GM20000 (cell line): ENCODE data around the gene CFB.

ENCODE experiments used
- DNase-seq: peaks from one replicate; pipeline ENCODE4 v3.0.0; 2012; ENCODE audit warnings: low spot score
- CTCF ChIP-seq: IDR thresholded peaks from 2 replicates; pipeline ENCODE4 v1.5.1; 2012; ENCODE audit warnings: mild to moderate bottlenecking, control low read depth; ENCODE audit errors: extremely low read depth, missing control alignments

CFB gene

GRCh38 chr6:31966506-31966905, 20.6 kb downstream of the CFB start:
- no peak for DNase-seq
- TF ChIP-seq CTCF, result no peak

- no peak for TF ChIP-seq CTCF
- no peak for DNase-seq
Observed at GRCh38 chr6:31966997-31967925, 21.4 kb downstream of the CFB start.

- no peak for DNase-seq
- no peak for TF ChIP-seq CTCF
Observed at GRCh38 chr6:31967926-31968320, 22.0 kb downstream of the CFB start.

GRCh38 chr6:31968326-31968725, 22.4 kb downstream of the CFB start:
- no peak for TF ChIP-seq CTCF
- DNase-seq, result no peak

GRCh38 chr6:31968791-31969711, 23.2 kb downstream of the CFB start:
- DNase-seq, result no peak
- TF ChIP-seq CTCF, result no peak

- TF ChIP-seq CTCF, result no peak
- no peak for DNase-seq
Observed at GRCh38 chr6:31969712-31970603, 24.1 kb downstream of the CFB start.
